HepG2 (cell line): ENCODE data around the gene IFT88. TPM values are rescaled to one million over a fixed set of nuclear protein-coding genes. Genes with fewer than 3 reads are reported as not detected.

Experiments used
- BCL3 ChIP-seq: sonication (generic); formaldehyde crosslinking; IDR thresholded peaks from 2 replicates; pipeline ENCODE4 v1.5.1; 2020; ENCODE audit warnings: mild to moderate bottlenecking, missing genetic modification reagents, moderate library complexity
- HMGXB4 ChIP-seq, 2 experiments: sonication (generic) in 1 of 2; formaldehyde crosslinking in 1 of 2; IDR thresholded peaks; 2 replicates each; pipeline versions ENCODE4 v1.4.0 to v1.6.1; 2018 to 2020; ENCODE audit warnings: missing genetic modification reagents in 2 of 2, borderline replicate concordance in 1 of 2, low read depth in 1 of 2, mild to moderate bottlenecking in 1 of 2, missing biosample characterization in 1 of 2
- HOXA3 ChIP-seq: sonication (generic); formaldehyde crosslinking; IDR thresholded peaks from 2 replicates; pipeline ENCODE4 v1.5.0; 2020; ENCODE audit warnings: missing genetic modification reagents
- MAX ChIP-seq: IDR thresholded peaks from 2 replicates; pipeline ENCODE4 v1.6.1; 2012; ENCODE audit warnings: inconsistent platforms
- MTERF4 ChIP-seq: sonication (generic); formaldehyde crosslinking; IDR thresholded peaks from 2 replicates; pipeline ENCODE4 v1.8.0; 2023; ENCODE audit warnings: mild to moderate bottlenecking, missing genetic modification reagents
- POGZ ChIP-seq: sonication (generic); formaldehyde crosslinking; IDR thresholded peaks from 2 replicates; pipeline ENCODE4 v1.4.0; 2020; ENCODE audit warnings: mild to moderate bottlenecking, missing genetic modification reagents
- PRDM15 ChIP-seq: sonication (generic); formaldehyde crosslinking; IDR thresholded peaks from 2 replicates; pipeline ENCODE4 v1.4.0; 2020; ENCODE audit warnings: missing genetic modification reagents
- RCOR2 ChIP-seq: IDR thresholded peaks from 2 replicates; pipeline ENCODE4 v1.6.1; 2016; ENCODE audit warnings: missing biosample characterization, missing genetic modification reagents
- SAP130 ChIP-seq: IDR thresholded peaks from 2 replicates; pipeline ENCODE4 v1.6.1; 2016; ENCODE audit warnings: low read depth
- ZFP41 ChIP-seq: sonication (generic); formaldehyde crosslinking; IDR thresholded peaks from 2 replicates; pipeline ENCODE4 v1.4.0; 2020; ENCODE audit warnings: mild to moderate bottlenecking, missing genetic modification reagents, borderline replicate concordance
- ZNF101 ChIP-seq: sonication (generic); formaldehyde crosslinking; IDR thresholded peaks from 2 replicates; pipeline ENCODE4 v1.4.0; 2020; ENCODE audit warnings: mild to moderate bottlenecking, low read depth, missing genetic modification reagents, borderline replicate concordance
- ZNF124 ChIP-seq: sonication (generic); formaldehyde crosslinking; IDR thresholded peaks from 2 replicates; pipeline ENCODE4 v1.4.0; 2020; ENCODE audit warnings: missing genetic modification reagents
- ZNF253 ChIP-seq: sonication (generic); formaldehyde crosslinking; IDR thresholded peaks from 2 replicates; pipeline ENCODE4 v1.8.0; 2022; ENCODE audit warnings: mild to moderate bottlenecking, missing genetic modification reagents, borderline replicate concordance
- ZNF256 ChIP-seq: sonication (generic); formaldehyde crosslinking; conservative IDR thresholded peaks from 2 replicates; pipeline ENCODE4 v1.4.0; 2020; ENCODE audit warnings: missing genetic modification reagents
- ZNF280B ChIP-seq: sonication (generic); formaldehyde crosslinking; IDR thresholded peaks from 2 replicates; pipeline ENCODE4 v1.5.0; 2020; ENCODE audit warnings: missing genetic modification reagents, mild to moderate bottlenecking, borderline replicate concordance
- ZNF432 ChIP-seq: sonication (generic); formaldehyde crosslinking; IDR thresholded peaks from 2 replicates; pipeline ENCODE4 v1.5.0; 2020; ENCODE audit warnings: missing genetic modification reagents, mild to moderate bottlenecking, borderline replicate concordance
- ZNF512 ChIP-seq: sonication (generic); formaldehyde crosslinking; IDR thresholded peaks from 2 replicates; pipeline ENCODE4 v1.4.0; 2020; ENCODE audit warnings: mild to moderate bottlenecking, missing genetic modification reagents
- ZNF720 ChIP-seq: sonication (generic); formaldehyde crosslinking; IDR thresholded peaks from 2 replicates; pipeline ENCODE4 v1.4.0; 2020; ENCODE audit warnings: missing genetic modification reagents
- polyA plus RNA-seq, 8 experiments: library from polyadenylated mRNA; depleted of rRNA in 3 of 8; stranded (reverse) in 7 of 8; unstranded in 1 of 8; fragments of >200 nt; fragmentation: Illumina TruSeq in 4 of 8; extraction: Trizol in 4 of 8; gene quantifications; 2 replicates each; pipeline versions ENCODE4 v1.2.1 to v1.2.3, GENCODE V29; 2011 to 2016; ENCODE audit warnings: low read depth in 4 of 8, missing spikeins in 1 of 8, mixed read lengths in 1 of 8; ENCODE audit not compliant: insufficient read depth in 1 of 8
- total RNA-seq, 5 experiments: library from RNA; depleted of rRNA; stranded (reverse); fragments of >200 nt; fragmentation: Illumina TruSeq; extraction: Trizol; gene quantifications; 2 replicates each; pipeline ENCODE4 v1.2.3, GENCODE V29; 2016; ENCODE audit warnings: low read depth in 1 of 5

IFT88 gene
- total and polyA plus RNA-seq, 2 of the 13 experiments (the other 11 are each of a cell fraction or from before 2014, with no cell fraction given) = 8.4 to 19.9 TPM

GRCh38 chr13:20547479-20547908 is 19.5 kb upstream of the IFT88 start (continued):
- TF ChIP-seq HMGXB4 (CRISPR knock-in tag; IDR thresholded peaks at IDR 0.05; ENCODE audit: borderline replicate concordance in 1 of 2, low read depth in 1 of 2) = no peak
- no peak for TF ChIP-seq MTERF4 (CRISPR knock-in tag)
- TF ChIP-seq ZNF101 (CRISPR knock-in tag) = no peak
- no peak for TF ChIP-seq ZNF280B (CRISPR knock-in tag)
- TF ChIP-seq ZNF124 (CRISPR knock-in tag) = no peak
- TF ChIP-seq ZNF720 (CRISPR knock-in tag) = no peak
- peak; percentile 37; the same call in 1 of the 2 replicates for TF ChIP-seq RCOR2 (CRISPR knock-in tag)
- peak; percentile 63 for TF ChIP-seq HOXA3 (CRISPR knock-in tag)
- no peak for TF ChIP-seq BCL3
- TF ChIP-seq ZNF432 (CRISPR knock-in tag) = no peak
- TF ChIP-seq ZFP41 (CRISPR knock-in tag) = no peak
- no peak for TF ChIP-seq ZNF253 (CRISPR knock-in tag)
- TF ChIP-seq MAX = peak; percentile 52
- TF ChIP-seq POGZ = peak; percentile 21; the same call in 1 of the 2 replicates
- peak; percentile 59 for TF ChIP-seq SAP130 (CRISPR knock-in tag)
- TF ChIP-seq ZNF512 (CRISPR knock-in tag) = no peak; the same call in 1 of the 2 replicates
- no peak for TF ChIP-seq PRDM15 (CRISPR knock-in tag)
- TF ChIP-seq ZNF256 (CRISPR knock-in tag) = no peak
